GM19372 (cell line): ENCODE data around the gene GRIK1.

Experiments used
- ATAC-seq: cut with Tn5 transposase; IDR thresholded peaks from one replicate; pipeline ENCODE4 v1.9.1; 2021; ENCODE audit warnings: mild to moderate bottlenecking, low read depth, moderate library complexity; ENCODE audit not compliant: unreplicated experiment

Gene GRIK1

GRCh38 chr21:29650523-29651022 lies 289.2 kb downstream of the GRIK1 start:
- ATAC-seq: no peak

DNA sequence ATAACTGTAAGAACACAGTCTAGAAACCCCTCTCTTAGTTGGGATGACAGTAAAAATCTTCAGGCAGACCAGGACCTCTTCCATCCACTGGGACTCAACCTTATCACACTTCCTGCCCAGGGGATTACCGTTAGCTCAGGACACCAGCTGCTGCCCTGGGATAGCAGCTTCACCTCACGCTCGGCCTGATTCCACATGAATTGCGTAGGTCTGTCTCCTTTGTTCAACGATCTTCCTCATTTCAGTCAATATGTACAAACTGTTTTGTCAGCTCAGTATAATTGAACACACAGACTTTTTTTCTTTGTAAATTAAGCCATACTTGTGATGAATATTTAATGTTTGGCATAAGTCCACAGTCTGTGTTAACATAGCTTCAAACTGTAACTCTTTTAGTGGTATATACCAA lies 290.4 kb downstream of the GRIK1 start:
- ATAC-seq: no peak

- ATAC-seq: no peak
Measured at GRCh38 chr21:29648710-29649240, 291.0 kb downstream of the GRIK1 start.

- ATAC-seq: no peak
Measured at GRCh38 chr21:29647353-29647781, 292.4 kb downstream of the GRIK1 start.

DNA sequence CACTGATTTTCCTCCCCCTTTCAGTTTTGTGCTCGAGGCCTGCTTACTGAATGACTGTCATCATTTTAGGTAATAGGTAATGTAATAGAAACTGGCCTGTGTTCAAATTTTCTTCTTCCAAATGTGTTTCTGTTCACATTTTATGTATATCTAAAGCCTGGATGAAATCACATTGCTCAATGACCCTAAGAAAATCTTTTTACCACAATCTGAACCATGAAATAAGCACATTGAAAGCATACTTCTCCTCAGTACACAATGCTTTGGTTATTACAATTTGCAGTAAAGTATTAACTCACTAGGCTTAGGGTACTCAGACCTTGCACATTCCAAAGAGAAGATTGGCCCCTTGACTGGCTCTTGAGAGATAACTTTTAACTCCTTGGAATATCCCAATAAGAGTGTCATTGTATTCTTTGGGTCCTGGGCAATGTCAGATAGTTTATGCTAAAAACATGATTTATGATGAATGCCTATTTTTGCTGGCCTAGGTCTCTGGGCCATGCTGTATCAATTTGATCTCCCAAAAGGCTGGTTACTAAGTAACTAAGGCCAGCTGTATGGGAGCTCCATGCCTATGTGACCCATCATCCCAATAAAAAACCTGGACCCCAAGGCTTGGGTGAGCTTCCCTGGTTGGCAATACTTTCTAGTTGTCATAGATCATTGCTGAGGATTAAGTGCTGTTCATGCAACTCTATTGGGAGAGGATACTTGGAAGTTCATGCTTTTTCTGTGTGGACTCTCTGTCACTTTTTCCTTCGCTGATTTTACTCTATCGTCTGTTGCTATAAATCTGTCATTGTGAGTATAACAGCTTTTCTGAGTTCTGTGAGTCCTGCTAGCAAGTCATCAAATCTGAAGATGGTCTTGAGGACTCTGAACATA lies 293.9 kb downstream of the GRIK1 start:
- no peak for ATAC-seq

DNA sequence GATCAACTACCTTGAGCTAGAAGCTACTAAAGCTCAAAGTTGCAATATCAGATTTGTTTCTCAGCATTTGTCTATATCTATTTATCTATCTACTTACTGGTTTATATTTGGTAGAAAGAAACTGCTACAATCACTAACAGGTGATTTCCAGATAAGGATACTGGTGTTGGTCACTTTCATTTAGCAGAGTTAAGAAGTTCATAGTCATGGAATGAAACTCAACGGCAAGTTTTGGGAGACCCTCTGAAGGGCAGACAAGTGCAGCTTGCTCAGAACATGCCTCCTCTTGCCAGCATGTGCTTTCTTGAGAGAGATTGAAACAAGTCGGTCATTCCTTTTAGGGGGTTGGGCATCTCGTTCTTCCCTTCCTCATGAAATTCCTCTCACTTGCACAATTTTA lies 296.5 kb downstream of the GRIK1 start:
- ATAC-seq: no peak

- no peak for ATAC-seq
Measured at GRCh38 chr21:29642551-29643245, 297.1 kb downstream of the GRIK1 start.

DNA sequence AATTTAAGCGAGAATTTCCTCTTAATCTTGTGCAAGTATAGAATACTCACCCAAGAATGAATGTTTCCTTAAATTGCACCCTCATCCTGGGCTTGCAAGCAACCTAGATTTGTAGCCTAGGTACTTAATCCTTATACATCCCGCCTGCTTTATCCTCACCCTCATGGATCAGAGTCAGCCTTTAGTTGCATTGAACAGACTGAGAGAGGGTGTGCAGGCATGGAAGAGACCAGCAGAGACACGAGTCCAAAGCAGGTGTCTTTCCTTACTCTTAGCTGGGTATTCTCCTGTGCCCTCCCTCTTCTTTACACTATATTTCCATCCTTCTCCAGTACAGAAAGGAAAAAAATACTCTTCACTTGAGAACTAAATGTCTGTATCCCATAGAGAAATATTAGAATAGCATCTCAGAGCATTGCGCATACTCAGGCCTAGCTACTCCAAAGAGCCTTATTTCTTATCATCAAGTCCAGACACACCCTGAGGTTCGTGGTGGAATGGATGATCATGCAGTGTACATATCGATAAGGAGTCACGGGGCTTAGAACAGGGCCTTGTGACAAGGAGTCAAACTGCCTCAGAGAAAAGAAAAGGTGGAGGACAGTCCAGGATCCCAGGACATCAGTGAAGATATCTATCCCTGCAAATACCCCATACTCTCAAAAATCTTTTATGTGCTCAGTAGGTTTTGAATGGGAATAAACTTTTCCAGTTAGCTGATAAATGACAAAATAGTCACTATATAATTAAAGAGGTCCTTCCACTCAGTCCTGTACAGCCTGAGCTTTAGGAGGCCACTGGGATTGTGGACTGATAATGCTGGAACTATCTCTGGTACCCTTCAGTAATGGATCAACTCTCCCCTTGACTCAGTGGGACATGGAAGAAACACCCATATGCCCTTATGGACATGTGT lies 297.9 kb downstream of the GRIK1 start:
- ATAC-seq: no peak

DNA sequence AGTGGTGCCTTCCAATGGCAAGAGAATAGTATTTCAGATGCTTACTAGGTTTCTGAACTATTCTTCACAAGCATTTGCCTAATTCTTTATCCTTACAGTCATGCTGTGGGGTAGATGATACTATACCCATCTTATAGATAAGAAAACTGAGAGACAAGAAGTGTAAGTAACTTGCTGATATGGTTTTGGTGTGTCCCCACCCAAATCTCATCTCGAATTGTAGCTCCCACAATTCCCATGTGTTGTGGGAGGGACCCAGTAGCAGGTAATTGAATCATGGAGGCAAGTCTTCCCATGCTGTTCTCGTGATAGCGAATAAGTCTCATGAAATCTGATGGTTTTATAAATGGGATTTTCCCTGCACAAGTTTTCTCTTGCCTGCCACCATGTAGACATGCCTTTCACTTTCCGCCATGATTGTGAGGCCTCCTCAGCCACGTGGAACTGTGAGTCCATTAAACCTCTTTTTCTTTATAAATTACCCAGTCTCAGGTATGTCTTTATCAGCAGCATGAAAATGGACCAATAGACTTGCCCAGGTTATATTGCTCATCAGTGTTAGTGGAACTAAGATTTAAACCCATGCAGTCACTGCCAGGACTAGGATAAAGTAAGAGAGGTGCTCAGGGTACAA lies 298.7 kb downstream of the GRIK1 start:
- ATAC-seq: no peak

DNA sequence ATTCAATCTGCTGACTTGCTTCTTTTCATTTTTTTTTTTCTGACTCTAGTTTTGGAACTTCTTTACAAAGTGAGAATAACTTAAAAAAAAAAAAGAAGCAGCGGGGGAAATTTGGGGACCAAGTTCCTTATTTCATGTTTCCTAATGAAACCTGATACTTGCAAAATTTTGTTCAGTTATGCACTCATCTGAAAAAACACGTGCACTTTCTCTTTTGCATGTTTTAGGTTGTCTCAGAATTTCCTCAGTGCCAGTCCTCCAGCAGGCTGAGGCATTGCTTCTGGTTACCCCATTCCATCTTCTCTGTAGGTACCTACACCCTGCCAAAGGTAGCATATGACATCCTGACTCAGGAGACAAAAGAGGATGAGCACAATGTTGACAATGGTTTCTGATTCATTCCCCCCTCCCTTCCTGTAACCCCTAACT lies 299.7 kb downstream of the GRIK1 start:
- ATAC-seq: no peak

GRCh38 chr21:29639366-29640079 lies 300.3 kb downstream of the GRIK1 start:
- ATAC-seq: no peak

DNA sequence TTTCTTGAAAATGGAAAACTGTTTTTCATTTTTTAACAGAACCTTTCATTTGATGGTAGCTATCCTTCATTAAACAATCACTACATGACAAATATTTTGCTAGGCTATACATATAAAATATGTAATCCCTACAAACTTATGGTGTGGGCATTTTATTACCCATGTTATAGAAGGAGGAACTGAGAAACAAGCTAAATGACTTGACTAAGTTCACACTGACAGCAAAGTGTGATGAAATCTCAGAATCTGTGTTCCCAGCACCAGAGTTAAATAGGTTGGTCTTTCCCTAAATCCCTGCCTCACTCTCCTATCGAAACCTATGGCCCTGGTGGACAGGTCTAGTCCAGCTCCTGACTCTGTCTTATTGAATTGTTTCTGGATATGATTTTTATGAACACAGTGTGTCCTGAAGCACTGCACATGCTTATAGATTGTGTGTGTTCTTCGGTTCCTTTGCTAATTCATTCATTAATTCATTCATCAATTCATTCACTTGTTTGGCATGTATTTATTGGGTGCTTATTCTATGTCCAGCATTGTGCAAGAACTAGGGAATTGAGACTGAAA lies 301.0 kb downstream of the GRIK1 start:
- ATAC-seq: no peak

DNA sequence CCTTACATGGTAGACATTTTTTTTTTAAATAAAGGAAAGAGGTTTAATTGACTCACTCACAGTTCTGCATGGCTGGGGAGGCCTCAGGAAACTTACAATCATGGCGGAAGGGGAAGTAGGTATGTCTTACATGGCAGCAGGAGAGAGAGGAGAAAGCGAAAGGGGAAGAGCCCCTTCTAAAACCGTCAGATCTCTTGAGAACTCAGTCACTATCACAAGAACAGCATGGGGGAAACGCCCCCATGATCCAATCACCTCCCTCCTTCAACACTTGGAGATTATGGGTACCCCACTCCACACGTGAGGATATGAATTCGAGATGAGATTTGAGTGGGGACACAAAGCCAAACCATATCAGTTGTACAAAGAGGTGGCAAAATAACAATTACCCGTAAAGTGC lies 301.7 kb downstream of the GRIK1 start:
- no peak for ATAC-seq

- no peak for ATAC-seq
Measured at GRCh38 chr21:29637553-29637952, 302.2 kb downstream of the GRIK1 start.

DNA sequence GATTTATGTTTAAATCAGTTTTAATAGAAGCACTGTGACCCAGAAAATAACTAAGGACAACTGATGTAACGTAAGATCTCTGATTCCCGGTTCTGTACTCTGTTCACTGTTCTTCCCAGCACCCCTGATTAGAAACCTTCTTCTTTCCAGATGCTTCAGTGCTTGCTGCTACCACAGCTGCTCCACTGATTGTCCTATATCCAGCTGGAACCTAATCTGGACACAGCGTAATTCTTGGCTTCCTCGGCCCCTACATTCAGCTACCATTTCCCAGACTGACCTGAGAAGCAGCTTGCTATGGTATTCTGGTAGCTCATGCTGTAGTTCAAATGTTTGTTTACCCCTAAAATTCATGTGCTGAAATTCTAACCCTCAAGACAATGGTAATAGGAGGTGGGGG lies 302.7 kb downstream of the GRIK1 start:
- no peak for ATAC-seq

DNA sequence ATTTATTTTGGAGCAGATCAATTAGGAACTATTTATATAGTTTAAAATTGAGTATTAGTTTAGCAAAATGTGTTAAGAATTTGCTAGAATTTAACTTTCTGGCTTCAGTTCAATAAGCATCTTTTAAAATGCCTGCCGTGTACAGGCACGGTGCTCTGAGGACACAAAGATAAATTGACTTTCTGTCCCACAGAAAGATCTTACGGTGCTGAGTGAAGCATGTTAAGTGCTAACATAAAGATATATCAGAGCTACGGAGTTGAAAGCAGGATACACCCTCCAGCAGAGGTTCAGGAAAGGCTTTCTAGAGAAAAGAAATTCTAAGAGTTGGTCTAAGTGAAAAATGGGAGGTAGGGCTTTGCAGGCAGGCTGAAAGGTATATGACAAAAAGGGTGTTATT lies 305.4 kb downstream of the GRIK1 start:
- ATAC-seq: no peak

DNA sequence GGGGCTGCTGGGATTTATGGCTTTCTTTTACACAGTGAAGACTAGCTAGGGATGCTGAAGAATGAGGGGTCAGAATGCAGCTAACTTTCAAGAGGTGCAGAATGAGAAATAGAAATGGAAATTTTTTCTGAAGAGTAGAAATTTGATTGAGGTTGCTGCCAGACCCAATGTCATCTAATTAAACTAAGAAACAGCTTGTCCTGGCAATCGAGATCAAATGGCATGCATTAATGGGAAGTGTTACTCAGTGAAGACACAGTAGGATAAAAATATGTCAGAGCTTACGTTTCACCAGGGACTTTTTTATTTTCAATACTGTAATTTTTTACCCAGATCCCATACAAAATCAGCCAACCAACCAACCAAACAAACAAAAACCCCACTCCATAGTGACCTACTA lies 306.0 kb downstream of the GRIK1 start:
- no peak for ATAC-seq

- no peak for ATAC-seq
Measured at GRCh38 chr21:29630441-29630840, 309.4 kb downstream of the GRIK1 start.

- ATAC-seq: no peak
Measured at GRCh38 chr21:29627905-29628304, 311.9 kb downstream of the GRIK1 start.
